ENCODE results near the gene KIF1B.

The KIF1B gene

GRCh38 chr1:10339815-10340214 is 129.4 kb downstream of the KIF1B start:
- peak; percentile 49 for DNase-seq

- DNase-seq = no peak
These were observed 130.7 kb downstream of the KIF1B start for GRCh38 chr1:10340930-10341590.

- no peak for DNase-seq
These were observed 136.7 kb downstream of the KIF1B start for GRCh38 chr1:10347109-10347508.

- no peak for DNase-seq
These were observed 142.9 kb downstream of the KIF1B start for GRCh38 chr1:10353282-10353681.

DNA sequence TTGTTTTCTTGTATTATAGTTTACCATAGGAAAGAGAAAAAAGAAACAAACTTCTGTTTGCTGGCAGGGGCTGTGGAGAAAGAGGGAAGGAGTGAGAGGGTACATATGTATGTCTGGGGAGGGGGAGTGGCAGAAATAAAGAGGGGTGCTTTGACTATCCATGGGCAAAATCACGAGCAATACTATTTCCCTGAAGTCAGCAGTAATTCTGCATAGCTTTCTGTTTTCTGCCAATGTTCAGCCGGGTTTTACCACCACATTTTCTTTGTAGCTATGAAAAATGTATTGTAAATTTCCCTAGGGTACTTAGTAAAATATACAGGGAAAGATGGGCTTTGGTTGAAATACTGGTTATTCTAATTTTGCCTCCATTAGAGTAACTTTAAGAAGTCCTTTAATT is 143.3 kb downstream of the KIF1B start:
- DNase-seq = no peak

- DNase-seq = no peak
These were observed 149.7 kb downstream of the KIF1B start for GRCh38 chr1:10360045-10360444.

DNA sequence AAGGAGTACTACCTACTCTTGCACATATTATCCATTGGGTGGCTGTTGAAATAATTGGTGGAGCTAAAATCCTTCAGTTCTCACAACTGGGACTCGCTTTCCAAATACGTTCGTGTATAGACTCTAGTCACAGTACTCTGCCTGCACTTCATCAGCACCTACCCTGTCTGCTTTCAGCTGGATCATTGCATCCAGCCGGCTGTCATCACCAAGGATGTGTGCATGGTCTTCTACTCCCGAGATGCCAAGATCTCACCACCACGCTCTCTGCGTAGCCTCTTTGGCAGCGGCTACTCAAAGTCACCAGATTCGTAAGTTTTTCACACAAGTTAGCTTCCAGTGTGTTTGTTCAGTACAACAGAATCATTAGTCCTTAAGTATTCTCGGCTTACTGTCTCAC is 151.1 kb downstream of the KIF1B start:
- DNase-seq = no peak

DNA sequence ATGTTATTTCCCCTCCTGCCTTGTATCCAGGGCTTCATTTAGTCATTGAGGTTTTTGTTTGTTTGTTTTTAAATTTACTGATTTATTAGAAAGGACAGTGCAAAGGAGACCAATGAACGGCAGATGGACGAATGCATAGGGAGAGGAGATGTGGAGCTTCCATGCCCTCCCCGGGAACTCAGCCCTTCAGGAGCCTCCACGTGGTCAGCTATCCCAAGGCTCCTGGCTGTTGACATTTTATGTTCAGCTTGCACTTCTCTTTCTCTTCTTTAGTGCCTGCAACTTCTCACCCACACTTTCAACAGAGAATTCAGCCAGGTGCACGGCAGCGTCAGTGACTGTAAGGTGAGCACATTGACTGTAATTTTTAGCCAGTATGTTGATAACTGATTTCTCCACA is 157.8 kb downstream of the KIF1B start:
- DNase-seq = no peak

GRCh38 chr1:10374442-10374860 is 164.1 kb downstream of the KIF1B start:
- no peak for DNase-seq

DNA sequence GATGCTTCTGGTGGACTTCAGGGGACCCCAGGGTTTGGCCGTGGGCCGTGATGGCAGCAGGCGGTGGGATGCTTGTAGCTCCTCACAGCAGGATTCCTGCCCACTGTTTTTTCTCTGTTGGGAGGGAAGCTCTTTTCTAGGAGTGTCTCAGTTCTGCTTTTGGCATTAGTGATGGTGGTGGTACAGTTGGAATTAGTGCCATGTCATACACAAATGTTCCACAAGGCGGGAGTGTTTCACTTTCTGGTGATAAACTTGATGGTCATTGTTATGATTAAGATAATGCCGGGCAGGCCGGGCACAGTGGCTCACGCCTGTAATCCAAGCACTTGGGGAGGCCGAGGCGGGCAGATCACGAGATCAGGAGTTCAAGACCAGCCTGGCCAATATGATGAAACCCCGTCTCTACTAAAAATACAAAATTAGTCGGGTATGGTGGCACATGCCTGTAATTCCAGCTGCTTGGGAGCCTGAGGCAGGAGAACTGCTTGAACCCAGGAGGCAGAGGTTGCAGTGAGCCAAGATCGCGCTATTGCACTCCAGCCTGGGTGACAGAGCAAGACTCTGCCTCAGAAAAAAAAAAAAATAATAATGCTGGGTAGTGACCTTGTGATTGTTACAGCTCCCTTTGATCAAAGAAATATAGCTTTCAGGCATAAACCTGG is 167.1 kb downstream of the KIF1B start:
- DNase-seq = peak; percentile 88

GRCh38 chr1:10378081-10378841 is 167.9 kb downstream of the KIF1B start:
- no peak for DNase-seq

GRCh38 chr1:10379101-10379620 is 168.8 kb downstream of the KIF1B start:
- DNase-seq = no peak

GRCh38 chr1:10379676-10380075 is 169.3 kb downstream of the KIF1B start:
- no peak for DNase-seq

- no peak for DNase-seq
These were observed 170.4 kb downstream of the KIF1B start for GRCh38 chr1:10380594-10381275.

DNA sequence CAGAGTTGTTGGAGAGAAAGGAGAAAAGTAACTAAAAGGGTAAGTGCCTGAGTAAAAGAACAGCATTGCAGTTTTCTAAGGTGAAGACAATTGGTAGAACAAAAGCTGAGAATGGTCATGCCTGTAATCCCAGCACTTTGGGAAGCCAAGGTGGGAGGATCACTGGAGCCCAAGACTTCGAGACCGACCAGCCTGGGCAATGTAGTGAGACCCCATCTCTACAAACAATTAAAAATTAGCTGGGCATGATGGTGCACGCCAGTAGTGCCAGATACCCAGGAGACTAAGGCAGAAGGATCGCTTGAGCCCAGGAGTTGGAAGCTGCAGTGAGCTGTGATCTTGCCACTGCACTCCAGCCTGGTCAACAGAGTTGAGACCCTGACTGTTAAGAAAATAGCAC is 173.3 kb downstream of the KIF1B start:
- DNase-seq = no peak

DNA sequence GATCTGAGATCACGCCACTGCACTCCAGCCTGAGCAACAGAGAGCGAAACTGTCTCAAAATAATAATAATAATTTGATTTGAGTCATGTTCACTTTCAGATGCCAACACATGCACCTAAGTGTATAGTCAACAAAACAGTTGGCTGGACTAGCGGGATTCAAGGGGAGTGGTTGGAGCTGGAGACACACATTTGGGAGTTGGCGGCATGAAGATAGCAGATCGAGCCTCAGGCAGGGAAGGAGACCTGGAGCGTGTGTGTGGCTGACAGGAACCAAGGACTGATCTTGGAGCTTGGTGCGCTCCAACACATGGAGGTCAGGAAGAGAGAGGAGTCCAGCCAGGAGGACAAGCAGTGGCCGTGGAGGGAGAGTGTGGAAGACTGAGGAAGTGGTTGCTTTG is 173.8 kb downstream of the KIF1B start:
- no peak for DNase-seq

DNA sequence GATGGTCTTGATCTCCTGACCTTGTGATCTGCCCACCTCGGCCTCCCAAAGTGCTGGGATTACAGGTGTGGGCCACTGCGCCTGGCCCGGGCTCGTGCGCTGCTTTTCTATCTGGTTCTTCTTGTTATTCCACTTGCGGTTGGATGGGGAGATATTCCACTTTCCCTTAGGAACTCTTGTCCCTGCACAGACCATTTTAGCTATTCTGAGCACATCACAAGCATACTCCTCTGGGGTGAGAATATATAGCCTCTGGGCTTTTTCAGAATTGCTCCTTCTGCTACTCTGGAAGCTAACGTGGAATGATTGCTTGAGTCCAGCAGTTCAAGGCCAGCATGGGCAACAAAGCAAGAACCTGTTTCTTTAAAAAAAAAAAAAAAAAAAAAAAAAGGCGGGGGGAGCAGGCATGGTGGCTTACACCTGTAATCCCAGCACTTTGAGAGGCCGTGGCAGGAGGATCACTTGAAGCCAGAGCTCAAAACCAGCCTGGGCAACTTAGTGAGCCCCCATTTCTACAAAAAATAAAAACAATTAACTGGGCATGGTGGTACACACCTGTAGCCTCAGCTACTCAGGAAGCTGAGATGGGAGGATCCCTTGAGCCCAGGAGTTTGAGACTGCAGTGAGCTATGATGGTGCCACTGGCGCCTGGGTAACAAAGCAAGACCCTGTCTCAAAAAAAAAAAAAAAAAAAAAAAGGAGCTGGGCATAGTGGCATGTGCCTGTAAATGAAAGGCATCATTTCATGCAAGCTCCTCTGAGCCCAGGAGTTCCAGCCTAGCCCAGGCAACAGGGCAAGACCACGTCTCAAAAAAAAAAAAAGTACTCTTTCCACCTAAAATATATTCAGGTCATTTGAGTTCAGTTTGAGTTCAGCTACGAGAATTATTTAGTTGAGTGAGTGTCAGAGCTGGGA is 176.6 kb downstream of the KIF1B start:
- DNase-seq = no peak

- no peak for DNase-seq
These were observed 177.5 kb downstream of the KIF1B start for GRCh38 chr1:10387677-10388386.

DNA sequence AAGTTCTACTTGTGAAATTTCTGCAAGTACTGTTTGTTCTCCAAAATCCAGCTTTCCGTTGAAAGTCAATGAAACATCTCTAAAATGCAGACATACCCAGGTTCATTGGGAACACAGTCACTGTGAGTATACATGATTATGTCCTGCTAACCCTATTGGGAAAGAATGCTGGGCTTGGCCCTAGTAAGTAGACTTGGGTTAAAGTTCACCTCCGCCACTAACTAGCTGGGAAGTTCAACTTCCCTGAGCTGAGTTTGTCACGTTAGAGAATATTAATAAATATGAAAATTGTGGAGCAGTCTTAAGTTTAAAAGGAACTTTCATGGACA is 178.0 kb downstream of the KIF1B start:
- no peak for DNase-seq

- no peak for DNase-seq
These were observed 179.1 kb downstream of the KIF1B start for GRCh38 chr1:10389271-10389973.

GRCh38 chr1:10396870-10397269 is 186.5 kb downstream of the KIF1B start:
- no peak for DNase-seq
